Smooth muscle cell (in vitro differentiated cells): ENCODE measurements around the gene SUSD6. TPM values are rescaled to one million over a fixed set of nuclear protein-coding genes. Genes with fewer than 3 reads are reported as not detected.

Experiments used
- DNase-seq: peaks from one replicate; lab custom pipeline; 2025; ENCODE audit not compliant: unreplicated experiment; lab: John Stamatoyannopoulos, UW
- H2AFZ ChIP-seq: fragments of 200-600 bp; sonication (generic); 2 replicates; pipeline ENCODE4 v1.6.0; 2016; ENCODE audit warnings: antibody characterized with exemption, low read depth, mild to moderate bottlenecking
- H3F3A ChIP-seq: fragments of 200-600 bp; sonication (generic); 2 replicates; pipeline ENCODE4 v1.6.0; 2017; ENCODE audit warnings: antibody characterized with exemption, low read depth
- H3K27ac ChIP-seq: fragments of 200-600 bp; sonication (generic); 2 replicates; pipeline ENCODE4 v1.5.1; 2016; ENCODE audit warnings: low read depth, mild to moderate bottlenecking
- H3K27me3 ChIP-seq: fragments of 200-600 bp; sonication (generic); 2 replicates; pipeline ENCODE4 v1.6.1; 2016; ENCODE audit warnings: low read depth, mild to moderate bottlenecking
- H3K36me3 ChIP-seq: fragments of 200-600 bp; sonication (generic); 2 replicates; pipeline ENCODE4 v1.5.1; 2016; ENCODE audit warnings: low read depth
- H3K4me1 ChIP-seq: fragments of 200-600 bp; sonication (generic); 2 replicates; pipeline ENCODE4 v1.5.1; 2016; ENCODE audit warnings: low read depth
- H3K4me2 ChIP-seq: fragments of 200-600 bp; sonication (generic); 2 replicates; pipeline ENCODE4 v1.6.0; 2016; ENCODE audit warnings: mild to moderate bottlenecking
- H3K4me3 ChIP-seq: fragments of 200-600 bp; sonication (generic); 2 replicates; pipeline ENCODE4 v1.5.1; 2016; ENCODE audit warnings: mild to moderate bottlenecking
- H3K79me2 ChIP-seq: fragments of 200-600 bp; sonication (generic); 2 replicates; pipeline ENCODE4 v1.6.0; 2016; ENCODE audit warnings: low read depth, mild to moderate bottlenecking
- H3K9ac ChIP-seq: fragments of 200-600 bp; sonication (generic); 2 replicates; pipeline ENCODE4 v1.6.0; 2016; ENCODE audit warnings: low read depth
- H3K9me3 ChIP-seq: fragments of 200-600 bp; sonication (generic); replicated peaks from 2 replicates; pipeline ENCODE4 v1.5.1; 2016; ENCODE audit warnings: low read depth
- H4K20me1 ChIP-seq: fragments of 200-600 bp; sonication (generic); 2 replicates; pipeline ENCODE4 v1.6.0; 2016; ENCODE audit warnings: low read depth
- WGBS: methylation state at CpG from one replicate; pipeline ENCODE4 v1.1.7; 2016; ENCODE audit warnings: low lambda C conversion rate; 5-methylcytosine and 5-hydroxymethylcytosine counted together
- polyA plus RNA-seq: library from polyadenylated mRNA; unstranded; fragments of >200 nt; fragmentation: Nextera tagmentation; extraction: Ambion mirVana; gene quantifications from 2 replicates; pipeline ENCODE4 v1.2.1, GENCODE V29; 2016
- total RNA-seq: library from RNA; depleted of rRNA; stranded (reverse); fragments of >200 nt; gene quantifications from 2 replicates; pipeline ENCODE4 v1.2.3, GENCODE V29; 2014
- TF ChIP-seq, protein P1 (sequence below): fragments of 200-600 bp; sonication (generic); IDR thresholded peaks from 2 replicates; pipeline ENCODE4 v1.5.1; 2017; ENCODE audit warnings: borderline replicate concordance, mild to moderate bottlenecking, antibody characterized with exemption; ENCODE audit not compliant: insufficient read depth, poor library complexity, severe bottlenecking

SUSD6 gene
- total and polyA plus RNA-seq, 2 experiments from 2014 or later, result 15.8 to 25.9 TPM

DNA sequence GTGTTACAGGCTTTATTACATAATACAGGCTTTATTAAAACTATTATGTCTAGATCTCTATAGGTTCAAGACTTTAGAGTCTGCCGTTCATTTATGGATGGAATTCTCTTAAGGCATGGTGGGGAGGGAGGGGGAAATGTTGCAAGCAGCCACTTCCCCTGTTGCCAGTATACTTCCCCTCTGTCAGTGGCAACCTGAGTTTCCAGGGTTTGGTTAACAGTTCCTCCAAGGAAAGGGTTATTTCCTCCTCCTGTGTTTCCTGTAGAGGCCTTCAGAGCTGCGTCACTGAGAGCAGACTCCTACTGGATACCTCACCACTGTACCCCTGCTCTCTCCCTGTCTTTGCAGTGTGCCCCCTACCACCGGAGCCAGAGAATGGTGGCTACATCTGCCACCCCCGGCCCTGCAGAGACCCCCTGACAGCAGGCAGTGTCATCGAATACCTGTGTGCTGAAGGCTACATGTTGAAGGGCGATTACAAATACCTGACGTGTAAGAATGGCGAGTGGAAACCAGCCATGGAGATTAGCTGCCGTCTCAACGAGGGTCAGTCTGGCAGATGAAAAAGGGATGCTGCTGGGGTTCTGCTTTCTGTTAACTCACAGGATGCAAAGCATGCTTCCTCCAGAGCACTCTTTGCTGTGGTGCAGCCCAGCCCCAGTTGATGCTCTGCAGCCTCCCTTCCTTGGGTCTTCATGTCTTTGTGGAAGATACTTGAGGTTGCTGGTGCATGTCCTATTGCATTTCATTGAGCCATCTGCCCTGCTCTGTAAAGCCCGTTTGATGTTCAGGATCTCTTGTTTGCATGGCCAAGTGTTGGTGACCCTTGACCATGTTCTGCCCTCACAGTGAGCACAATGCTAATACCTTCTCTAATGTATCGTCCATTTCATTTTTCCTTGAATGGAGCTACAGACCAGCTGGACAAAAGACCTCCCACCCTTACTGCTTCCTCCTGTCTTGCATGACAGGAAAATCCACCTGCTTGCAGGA is 91.9 kb downstream of the SUSD6 start:
- Histone ChIP-seq H3K9me3 (no peaks in the 10 kb centered on the region), H3K36me3 (peaks cover 7% of the 10 kb centered on the region), H3K27me3 (no peaks in the 10 kb centered on the region), H3K4me2 (no peak overlapping the region), H3K4me1 (peaks cover 9% of the 10 kb centered on the region), H3K4me3 (no peak overlapping the region), H3K9ac (no peak overlapping the region), H4K20me1 (peaks cover 81% of the 10 kb centered on the region), H2AFZ (no peak overlapping the region), H3F3A (no peaks in the 10 kb centered on the region), H3K79me2 (peaks cover 37% of the 10 kb centered on the region), H3K27ac (no peak overlapping the region)
- 82% methylated on average over 12 of the region's 12 CpGs for WGBS
- TF ChIP-seq, protein P1, sequence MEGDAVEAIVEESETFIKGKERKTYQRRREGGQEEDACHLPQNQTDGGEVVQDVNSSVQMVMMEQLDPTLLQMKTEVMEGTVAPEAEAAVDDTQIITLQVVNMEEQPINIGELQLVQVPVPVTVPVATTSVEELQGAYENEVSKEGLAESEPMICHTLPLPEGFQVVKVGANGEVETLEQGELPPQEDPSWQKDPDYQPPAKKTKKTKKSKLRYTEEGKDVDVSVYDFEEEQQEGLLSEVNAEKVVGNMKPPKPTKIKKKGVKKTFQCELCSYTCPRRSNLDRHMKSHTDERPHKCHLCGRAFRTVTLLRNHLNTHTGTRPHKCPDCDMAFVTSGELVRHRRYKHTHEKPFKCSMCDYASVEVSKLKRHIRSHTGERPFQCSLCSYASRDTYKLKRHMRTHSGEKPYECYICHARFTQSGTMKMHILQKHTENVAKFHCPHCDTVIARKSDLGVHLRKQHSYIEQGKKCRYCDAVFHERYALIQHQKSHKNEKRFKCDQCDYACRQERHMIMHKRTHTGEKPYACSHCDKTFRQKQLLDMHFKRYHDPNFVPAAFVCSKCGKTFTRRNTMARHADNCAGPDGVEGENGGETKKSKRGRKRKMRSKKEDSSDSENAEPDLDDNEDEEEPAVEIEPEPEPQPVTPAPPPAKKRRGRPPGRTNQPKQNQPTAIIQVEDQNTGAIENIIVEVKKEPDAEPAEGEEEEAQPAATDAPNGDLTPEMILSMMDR, result no peak
- DNase-seq, result no peak

DNA sequence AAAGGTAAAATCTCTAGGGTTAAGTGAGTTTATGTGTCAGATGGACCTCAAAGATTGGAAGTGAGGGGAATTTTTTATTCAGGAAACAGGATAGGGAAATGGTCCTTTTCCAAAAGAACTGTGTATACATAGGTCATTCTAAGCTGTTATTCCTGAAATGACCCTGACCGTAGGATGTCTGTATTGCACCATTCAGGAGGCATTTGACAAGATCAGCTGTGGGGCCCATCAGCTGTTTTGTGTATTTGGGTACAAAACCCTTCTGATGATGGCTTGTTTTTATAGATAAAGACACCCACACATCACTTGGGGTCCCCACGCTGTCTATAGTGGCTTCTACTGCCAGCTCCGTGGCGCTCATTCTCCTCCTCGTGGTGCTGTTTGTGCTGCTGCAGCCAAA is 92.9 kb downstream of the SUSD6 start:
- Histone ChIP-seq H4K20me1 (peaks cover 71% of the 10 kb centered on the region), H2AFZ (no peak overlapping the region), H3K36me3 (peaks cover 13% of the 10 kb centered on the region), H3K9me3 (no peaks in the 10 kb centered on the region), H3K9ac (no peak overlapping the region), H3K4me1 (peaks cover 18% of the 10 kb centered on the region), H3K79me2 (peaks cover 28% of the 10 kb centered on the region), H3K4me3 (no peak overlapping the region), H3K27me3 (no peaks in the 10 kb centered on the region), H3K4me2 (no peak overlapping the region), H3F3A (no peaks in the 10 kb centered on the region), H3K27ac (no peak overlapping the region)
- 92% methylated on average over 5 of the region's 5 CpGs for WGBS
- TF ChIP-seq, protein P1, result no peak
- no peak for DNase-seq

DNA sequence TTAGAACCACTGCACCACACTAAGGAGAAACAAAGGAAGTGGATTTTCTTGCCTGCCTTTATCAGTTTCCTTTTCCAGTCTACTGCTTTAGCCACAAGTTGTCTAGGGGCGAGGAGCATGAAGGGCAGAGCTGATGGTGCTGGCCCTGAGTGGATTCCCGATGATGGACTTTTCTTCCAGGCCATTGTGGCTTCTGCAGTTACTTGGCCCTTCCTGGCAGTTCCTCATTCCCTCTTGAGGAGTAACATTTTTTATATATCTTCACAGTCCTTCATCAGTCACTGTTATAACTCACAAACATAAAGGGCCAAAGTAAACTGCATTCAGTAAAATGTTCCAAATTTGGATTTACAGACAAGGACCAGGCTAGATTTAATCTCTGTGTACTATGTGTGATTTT is 94.3 kb downstream of the SUSD6 start:
- Histone ChIP-seq H4K20me1 (peaks cover 57% of the 10 kb centered on the region), H3K4me3 (no peak overlapping the region), H3K4me1 (peaks cover 18% of the 10 kb centered on the region), H3K27me3 (no peaks in the 10 kb centered on the region), H3K79me2 (peaks cover 19% of the 10 kb centered on the region), H3K4me2 (no peak overlapping the region), H2AFZ (no peak overlapping the region), H3K27ac (no peak overlapping the region), H3K36me3 (peaks cover 20% of the 10 kb centered on the region), H3F3A (no peaks in the 10 kb centered on the region), H3K9me3 (no peaks in the 10 kb centered on the region), H3K9ac (no peak overlapping the region)
- no peak for DNase-seq
- WGBS, result 93% methylated on average over 2 of the region's 2 CpGs
- TF ChIP-seq, protein P1, result no peak
